Keratinocyte (primary cell): ENCODE data around the gene PCGF5. TPM values are rescaled to one million over a fixed set of nuclear protein-coding genes. Genes with fewer than 3 reads are reported as not detected.

ENCODE experiments used
- DNase-seq: peaks from one replicate; pipeline ENCODE4 v3.0.0-alpha.2; 2011; ENCODE audit warnings: low read depth, missing footprints, low spot score
- FAIRE-seq: peaks from 2 replicates; lab custom pipeline; 2011; peaks lifted over from hg19 to GRCh38; lab: Jason Lieb, UNC
- H2AFZ ChIP-seq: 2 replicates; pipeline ENCODE4 v1.6.0; 2012; ENCODE audit warnings: low read length, control low read depth, inconsistent platforms; ENCODE audit not compliant: control insufficient read depth
- H3K27ac ChIP-seq: 2 replicates; pipeline ENCODE4 v1.5.1; 2011; ENCODE audit warnings: low read length; ENCODE audit not compliant: control insufficient read depth, insufficient read depth
- H3K27me3 ChIP-seq: 3 replicates; pipeline ENCODE4 v1.6.0; 2011; ENCODE audit warnings: low read length; ENCODE audit not compliant: control insufficient read depth, insufficient read depth; ENCODE audit errors: extremely low read depth
- H3K36me3 ChIP-seq, 2 experiments: 2 replicates in 1 of 2; 3 replicates in 1 of 2; pipeline ENCODE4 v1.5.1; 2011; ENCODE audit warnings: low read length in 2 of 2, mild to moderate bottlenecking in 1 of 2; ENCODE audit not compliant: control insufficient read depth in 2 of 2, insufficient read depth in 2 of 2; ENCODE audit errors: extremely low read depth in 1 of 2
- H3K4me1 ChIP-seq: 3 replicates; pipeline ENCODE4 v1.5.1; 2011; ENCODE audit warnings: low read length; ENCODE audit not compliant: control insufficient read depth, insufficient read depth; ENCODE audit errors: extremely low read depth
- H3K4me2 ChIP-seq: 3 replicates; pipeline ENCODE4 v1.6.0; 2011; ENCODE audit warnings: low read depth, low read length; ENCODE audit not compliant: control insufficient read depth, insufficient read depth; ENCODE audit errors: extremely low read depth
- H3K4me3 ChIP-seq, 3 experiments: fragments of 200-600 bp in 1 of 3; sonication (generic) in 1 of 3; 2 replicates in 2 of 3; 3 replicates in 1 of 3; pipeline ENCODE4 v1.5.1; 2011 to 2016; ENCODE audit warnings: low read length in 3 of 3, mild to moderate bottlenecking in 3 of 3, control low read depth in 2 of 3, inconsistent platforms in 1 of 3, low read depth in 1 of 3, mixed read lengths in 1 of 3, mixed run types in 1 of 3, moderate library complexity in 1 of 3; ENCODE audit not compliant: control insufficient read depth in 2 of 3, insufficient read depth in 2 of 3; ENCODE audit errors: extremely low read depth in 1 of 3
- H3K79me2 ChIP-seq: 2 replicates; pipeline ENCODE4 v1.6.0; 2012; ENCODE audit warnings: low read length; ENCODE audit not compliant: control insufficient read depth, insufficient read depth
- H3K9ac ChIP-seq: 3 replicates; pipeline ENCODE4 v1.6.0; 2011; ENCODE audit warnings: low read length; ENCODE audit not compliant: control insufficient read depth, insufficient read depth; ENCODE audit errors: extremely low read depth
- H3K9me1 ChIP-seq: 3 replicates; pipeline ENCODE4 v1.6.0; 2011; ENCODE audit warnings: low read length; ENCODE audit not compliant: control insufficient read depth, insufficient read depth; ENCODE audit errors: extremely low read depth
- H3K9me3 ChIP-seq: 2 replicates; pipeline ENCODE4 v1.5.1; 2012; ENCODE audit warnings: low read depth, low read length; ENCODE audit not compliant: control insufficient read depth
- H4K20me1 ChIP-seq: 3 replicates; pipeline ENCODE4 v1.6.0; 2011; ENCODE audit warnings: low read length; ENCODE audit not compliant: control insufficient read depth, insufficient read depth; ENCODE audit errors: extremely low read depth
- CTCF ChIP-seq, 3 experiments: IDR thresholded peaks in 1 of 3; conservative IDR thresholded peaks in 1 of 3; optimal IDR thresholded peaks in 1 of 3; 2 replicates in 2 of 3; 3 replicates in 1 of 3; pipeline versions ENCODE3 to v1.5.1; 2011; ENCODE audit warnings: low read length in 3 of 3, mild to moderate bottlenecking in 3 of 3, moderate library complexity in 2 of 3, control low read depth in 1 of 3, inconsistent platforms in 1 of 3; ENCODE audit not compliant: insufficient read depth in 2 of 3; ENCODE audit errors: extremely low read depth in 1 of 3
- EZH2 ChIP-seq: IDR thresholded peaks from one replicate; pipeline ENCODE4 v1.6.1; 2012; ENCODE audit warnings: inconsistent platforms, mild to moderate bottlenecking, low read length, moderate library complexity
- dilution Hi-C: fragments of 300-500 bp; cut with MboI; formaldehyde crosslinking; loops from one replicate; pipeline ENCODE4 v1.7.0; 2020; ENCODE audit warnings: low sequenced_read_pairs; ENCODE audit not compliant: extremely low pct_ligation_motif_present
- polyA plus RNA-seq, 5 experiments: library from polyadenylated mRNA; depleted of rRNA in 3 of 5; stranded (reverse) in 3 of 5; stranded (forward) in 1 of 5; unstranded in 1 of 5; fragments of >200 nt; gene quantifications; 1 replicate in 1 of 5; 2 replicates in 3 of 5; 3 replicates in 1 of 5; pipeline versions ENCODE4 v1.2.1 to v1.2.3, GENCODE V29; 2011 to 2012; ENCODE audit warnings: missing spikeins in 2 of 5, low read depth in 1 of 5, low replicate concordance in 1 of 5

PCGF5 gene
- polyA plus RNA-seq, 1 donor (not counting 4 experiments of a cell fraction or from before 2014, with no cell fraction given) = 13.9 TPM

GRCh38 chr10:91247360-91248111 lies 27.1 kb downstream of the PCGF5 start:
- FAIRE-seq = no peak
- no peak for DNase-seq
- no peaks in the 10 kb centered on the region for H3K79me2 ChIP-seq
- no peaks in the 10 kb centered on the region for H3K4me1 ChIP-seq
- H3K4me2 ChIP-seq = no peak overlapping the region
- H3K9ac ChIP-seq = no peak overlapping the region
- dilution Hi-C loops = no loop called here
- H3K27me3 ChIP-seq = no peaks in the 10 kb centered on the region
- no peak overlapping the region for H2AFZ ChIP-seq
- H3K9me3 ChIP-seq = no peaks in the 10 kb centered on the region
- H3K9me1 ChIP-seq = no peaks in the 10 kb centered on the region
- TF ChIP-seq EZH2 = no peak
- no peak for TF ChIP-seq CTCF (optimal IDR thresholded peaks at IDR 0.05 in 1 of 3, IDR thresholded peaks at IDR 0.05 in 1 of 3, conservative IDR thresholded peaks at IDR 0.05 in 1 of 3; ENCODE audit: extremely low read depth in 1 of 3, insufficient read depth in 2 of 3, low read length in 3 of 3)
- no peak overlapping the region for H3K4me3 ChIP-seq
- H3K27ac ChIP-seq = no peak overlapping the region
- H4K20me1 ChIP-seq = no peaks in the 10 kb centered on the region
- no peaks in the 10 kb centered on the region for H3K36me3 ChIP-seq

GRCh38 chr10:91249700-91250099 lies 29.2 kb downstream of the PCGF5 start:
- DNase-seq = no peak
- H3K9me3 ChIP-seq = no peaks in the 10 kb centered on the region
- H2AFZ ChIP-seq = no peak overlapping the region
- no peak overlapping the region for H3K27ac ChIP-seq
- H3K4me3 ChIP-seq = no peak overlapping the region
- no peak for FAIRE-seq
- peaks cover 0 to 2% of the 10 kb centered on the region in 2 experiments for H3K36me3 ChIP-seq
- H3K9me1 ChIP-seq = no peaks in the 10 kb centered on the region
- H4K20me1 ChIP-seq = no peaks in the 10 kb centered on the region
- H3K27me3 ChIP-seq = no peaks in the 10 kb centered on the region
- no peak overlapping the region for H3K4me2 ChIP-seq
- H3K79me2 ChIP-seq = no peaks in the 10 kb centered on the region
- TF ChIP-seq CTCF (optimal IDR thresholded peaks at IDR 0.05 in 1 of 3, IDR thresholded peaks at IDR 0.05 in 1 of 3, conservative IDR thresholded peaks at IDR 0.05 in 1 of 3; ENCODE audit: extremely low read depth in 1 of 3, insufficient read depth in 2 of 3, low read length in 3 of 3) = no peak
- no peak for TF ChIP-seq EZH2
- H3K4me1 ChIP-seq = no peaks in the 10 kb centered on the region
- dilution Hi-C loops = loop anchor here (25.0 kb wide), 1 partner anchor 362 kb away; no protein-coding TSS in a partner anchor
- H3K9ac ChIP-seq = no peak overlapping the region
